Measurements from ENCODE around the gene CLASRP.

The CLASRP gene

GRCh38 chr19:45086480-45086879, 47.6 kb downstream of the CLASRP start:
- peaks cover 66% of the 10 kb centered on the region for H3K79me2 ChIP-seq (ENCODE audit: low read length)
- H3K27me3 ChIP-seq (ENCODE audit: low read depth, low read length): no peaks in the 10 kb centered on the region
- no peak overlapping the region for H3K4me2 ChIP-seq (ENCODE audit: low read length)
- no peaks in the 10 kb centered on the region for H3K4me1 ChIP-seq (ENCODE audit: low read length)
- no peak overlapping the region for H3K27ac ChIP-seq (ENCODE audit: low read length)
- no peak overlapping the region for H3K4me3 ChIP-seq (ENCODE audit: low read length)
- no peak for TF ChIP-seq EZH2phosphoT487 (IDR thresholded peaks at IDR 0.05; ENCODE audit: low read depth)
- TF ChIP-seq, protein P1, sequence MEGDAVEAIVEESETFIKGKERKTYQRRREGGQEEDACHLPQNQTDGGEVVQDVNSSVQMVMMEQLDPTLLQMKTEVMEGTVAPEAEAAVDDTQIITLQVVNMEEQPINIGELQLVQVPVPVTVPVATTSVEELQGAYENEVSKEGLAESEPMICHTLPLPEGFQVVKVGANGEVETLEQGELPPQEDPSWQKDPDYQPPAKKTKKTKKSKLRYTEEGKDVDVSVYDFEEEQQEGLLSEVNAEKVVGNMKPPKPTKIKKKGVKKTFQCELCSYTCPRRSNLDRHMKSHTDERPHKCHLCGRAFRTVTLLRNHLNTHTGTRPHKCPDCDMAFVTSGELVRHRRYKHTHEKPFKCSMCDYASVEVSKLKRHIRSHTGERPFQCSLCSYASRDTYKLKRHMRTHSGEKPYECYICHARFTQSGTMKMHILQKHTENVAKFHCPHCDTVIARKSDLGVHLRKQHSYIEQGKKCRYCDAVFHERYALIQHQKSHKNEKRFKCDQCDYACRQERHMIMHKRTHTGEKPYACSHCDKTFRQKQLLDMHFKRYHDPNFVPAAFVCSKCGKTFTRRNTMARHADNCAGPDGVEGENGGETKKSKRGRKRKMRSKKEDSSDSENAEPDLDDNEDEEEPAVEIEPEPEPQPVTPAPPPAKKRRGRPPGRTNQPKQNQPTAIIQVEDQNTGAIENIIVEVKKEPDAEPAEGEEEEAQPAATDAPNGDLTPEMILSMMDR (IDR thresholded peaks at IDR 0.05; ENCODE audit: low read depth, low read length): no peak
- peaks cover 56% of the 10 kb centered on the region for H3K36me3 ChIP-seq (replicated peaks; ENCODE audit: low read depth, low read length)
- no peak overlapping the region for H2AFZ ChIP-seq (ENCODE audit: low read depth, low read length)
- H3K9me3 ChIP-seq (ENCODE audit: insufficient read depth, low read length): no peaks in the 10 kb centered on the region
- H4K20me1 ChIP-seq (ENCODE audit: insufficient read depth, low read length): 0 out of 2 replicates have a peak, but pooled peaks cover 12% of the 10 kb centered on the region
- H3K9ac ChIP-seq (ENCODE audit: low read length): no peak overlapping the region

GRCh38 chr19:45087531-45087930, 48.7 kb downstream of the CLASRP start:
- Histone ChIP-seq H3K4me1 (ENCODE audit: low read length) (peaks cover 6% of the 10 kb centered on the region), H2AFZ (ENCODE audit: low read depth, low read length) (no peak overlapping the region), H3K79me2 (ENCODE audit: low read length) (peaks cover 55% of the 10 kb centered on the region), H3K4me2 (ENCODE audit: low read length) (no peak overlapping the region), H3K27ac (ENCODE audit: low read length) (no peak overlapping the region), H4K20me1 (ENCODE audit: insufficient read depth, low read length) (0 out of 2 replicates have a peak, but pooled peaks cover 8% of the 10 kb centered on the region), H3K9ac (ENCODE audit: low read length) (no peak overlapping the region), H3K36me3 (replicated peaks; ENCODE audit: low read depth, low read length) (peaks cover 51% of the 10 kb centered on the region), H3K4me3 (ENCODE audit: low read length) (no peak overlapping the region), H3K9me3 (ENCODE audit: insufficient read depth, low read length) (no peaks in the 10 kb centered on the region), H3K27me3 (ENCODE audit: low read depth, low read length) (no peaks in the 10 kb centered on the region)
- TF ChIP-seq, protein P1 (IDR thresholded peaks at IDR 0.05; ENCODE audit: low read depth, low read length): no peak
- no peak for TF ChIP-seq EZH2phosphoT487 (IDR thresholded peaks at IDR 0.05; ENCODE audit: low read depth)

- no peak for TF ChIP-seq EZH2phosphoT487 (IDR thresholded peaks at IDR 0.05; ENCODE audit: low read depth)
- TF ChIP-seq, protein P1 (IDR thresholded peaks at IDR 0.05; ENCODE audit: low read depth, low read length): no peak
These were observed 51.2 kb downstream of the CLASRP start for GRCh38 chr19:45090034-45090433.

GRCh38 chr19:45090606-45091005, 51.8 kb downstream of the CLASRP start:
- Histone ChIP-seq H3K27me3 (ENCODE audit: low read depth, low read length) (no peaks in the 10 kb centered on the region), H3K4me3 (ENCODE audit: low read length) (no peak overlapping the region), H2AFZ (ENCODE audit: low read depth, low read length) (no peak overlapping the region), H3K79me2 (ENCODE audit: low read length) (peaks cover 56% of the 10 kb centered on the region), H4K20me1 (ENCODE audit: insufficient read depth, low read length) (peaks cover 16% of the 10 kb centered on the region), H3K27ac (ENCODE audit: low read length) (no peak overlapping the region), H3K36me3 (replicated peaks; ENCODE audit: low read depth, low read length) (peaks cover 42% of the 10 kb centered on the region), H3K9ac (ENCODE audit: low read length) (no peak overlapping the region), H3K4me2 (ENCODE audit: low read length) (no peak overlapping the region), H3K4me1 (ENCODE audit: low read length) (peaks cover 19% of the 10 kb centered on the region), H3K9me3 (ENCODE audit: insufficient read depth, low read length) (no peaks in the 10 kb centered on the region)
- TF ChIP-seq, protein P1 (IDR thresholded peaks at IDR 0.05; ENCODE audit: low read depth, low read length): no peak
- TF ChIP-seq EZH2phosphoT487 (IDR thresholded peaks at IDR 0.05; ENCODE audit: low read depth): no peak

More at GRCh38 chr19:45090034-45090433, 51.2 kb downstream of the CLASRP start:
- Histone ChIP-seq H3K4me1 (ENCODE audit: low read length) (peaks cover 19% of the 10 kb centered on the region), H3K4me3 (ENCODE audit: low read length) (no peak overlapping the region), H4K20me1 (ENCODE audit: insufficient read depth, low read length) (peaks cover 14% of the 10 kb centered on the region), H3K9me3 (ENCODE audit: insufficient read depth, low read length) (no peaks in the 10 kb centered on the region), H3K36me3 (replicated peaks; ENCODE audit: low read depth, low read length) (peaks cover 46% of the 10 kb centered on the region), H3K4me2 (ENCODE audit: low read length) (no peak overlapping the region), H3K27ac (ENCODE audit: low read length) (no peak overlapping the region), H3K79me2 (ENCODE audit: low read length) (peaks cover 56% of the 10 kb centered on the region), H2AFZ (ENCODE audit: low read depth, low read length) (no peak overlapping the region), H3K27me3 (ENCODE audit: low read depth, low read length) (no peaks in the 10 kb centered on the region), H3K9ac (ENCODE audit: low read length) (no peak overlapping the region)
